Nephron (organoid): ENCODE data around the gene PRDX3.

Experiments
- H3K27ac Mint-ChIP-seq, 3 experiments: 2 replicates each; pipeline ENCODE4 v1.8.0; 2020; ENCODE audit warnings: mixed read lengths in 3 of 3, mild to moderate bottlenecking in 2 of 3, moderate library complexity in 1 of 3
- H3K27me3 Mint-ChIP-seq: 2 replicates; pipeline ENCODE4 v1.8.0; 2021; ENCODE audit warnings: low read depth, mild to moderate bottlenecking, moderate library complexity, mixed read lengths
- H3K36me3 Mint-ChIP-seq: 2 replicates; pipeline ENCODE4 v1.8.0; 2020; ENCODE audit warnings: low read depth, mixed read lengths
- H3K4me1 Mint-ChIP-seq: 2 replicates; pipeline ENCODE4 v1.8.0; 2020; ENCODE audit warnings: mixed read lengths
- H3K4me3 Mint-ChIP-seq, 3 experiments: 2 replicates each; pipeline ENCODE4 v1.8.0; 2020; ENCODE audit warnings: mild to moderate bottlenecking in 3 of 3, mixed read lengths in 3 of 3, moderate library complexity in 2 of 3
- H3K9me3 Mint-ChIP-seq: 2 replicates; pipeline ENCODE4 v1.8.0; 2020; ENCODE audit warnings: mixed read lengths
- TF ChIP-seq, protein P1 (sequence below), 3 experiments: fragments of 200-600 bp; sonication (generic); IDR thresholded peaks; one replicate each; pipeline ENCODE4 v1.5.0; 2021; ENCODE audit warnings: antibody characterized with exemption in 3 of 3; ENCODE audit not compliant: unreplicated experiment in 3 of 3

Gene PRDX3

DNA sequence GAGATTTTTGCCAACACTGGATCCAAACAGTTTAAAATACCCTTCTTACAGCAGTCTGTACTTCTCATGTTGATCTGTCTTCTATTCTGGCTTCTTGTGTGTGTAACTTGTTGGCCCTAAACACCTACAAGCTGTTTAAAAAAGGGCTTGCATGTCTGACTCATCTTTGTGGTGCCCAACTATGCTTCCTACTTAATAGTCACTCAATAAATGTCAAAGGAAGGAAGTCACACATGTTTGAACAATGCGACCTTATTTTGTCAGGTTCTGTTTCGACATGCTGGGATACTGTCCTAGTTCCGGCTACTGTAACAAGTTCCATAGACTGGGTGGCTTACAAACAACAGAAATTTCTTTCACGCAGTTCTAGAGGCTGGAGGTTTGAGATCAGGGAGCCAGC, 19.3 kb upstream of the PRDX3 start:
- TF ChIP-seq, protein P1, sequence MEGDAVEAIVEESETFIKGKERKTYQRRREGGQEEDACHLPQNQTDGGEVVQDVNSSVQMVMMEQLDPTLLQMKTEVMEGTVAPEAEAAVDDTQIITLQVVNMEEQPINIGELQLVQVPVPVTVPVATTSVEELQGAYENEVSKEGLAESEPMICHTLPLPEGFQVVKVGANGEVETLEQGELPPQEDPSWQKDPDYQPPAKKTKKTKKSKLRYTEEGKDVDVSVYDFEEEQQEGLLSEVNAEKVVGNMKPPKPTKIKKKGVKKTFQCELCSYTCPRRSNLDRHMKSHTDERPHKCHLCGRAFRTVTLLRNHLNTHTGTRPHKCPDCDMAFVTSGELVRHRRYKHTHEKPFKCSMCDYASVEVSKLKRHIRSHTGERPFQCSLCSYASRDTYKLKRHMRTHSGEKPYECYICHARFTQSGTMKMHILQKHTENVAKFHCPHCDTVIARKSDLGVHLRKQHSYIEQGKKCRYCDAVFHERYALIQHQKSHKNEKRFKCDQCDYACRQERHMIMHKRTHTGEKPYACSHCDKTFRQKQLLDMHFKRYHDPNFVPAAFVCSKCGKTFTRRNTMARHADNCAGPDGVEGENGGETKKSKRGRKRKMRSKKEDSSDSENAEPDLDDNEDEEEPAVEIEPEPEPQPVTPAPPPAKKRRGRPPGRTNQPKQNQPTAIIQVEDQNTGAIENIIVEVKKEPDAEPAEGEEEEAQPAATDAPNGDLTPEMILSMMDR (IDR thresholded peaks at IDR 0.05; ENCODE audit: unreplicated experiment in 3 of 3): no peak
- H3K27me3 Mint-ChIP-seq: peaks cover 41% of the 10 kb centered on the region

GRCh38 chr10:119191881-119192280, 13.3 kb upstream of the PRDX3 start:
- Mint-ChIP-seq H3K4me1 (peaks cover 6% of the 10 kb centered on the region), H3K27me3 (peaks cover 17% of the 10 kb centered on the region), H3K4me3 (no peak overlapping the region), H3K27ac (no peak overlapping the region), H3K9me3 (no peaks in the 10 kb centered on the region), H3K36me3 (no peaks in the 10 kb centered on the region)
- TF ChIP-seq, protein P1 (IDR thresholded peaks at IDR 0.05; ENCODE audit: unreplicated experiment in 3 of 3): no peak

More for the DNA sequence above, 19.3 kb upstream of the PRDX3 start:
- H3K4me1 Mint-ChIP-seq: peaks cover 2% of the 10 kb centered on the region
- no peak overlapping the region for H3K27ac Mint-ChIP-seq
- no peaks in the 10 kb centered on the region for H3K9me3 Mint-ChIP-seq
- H3K36me3 Mint-ChIP-seq: no peaks in the 10 kb centered on the region
- no peak overlapping the region for H3K4me3 Mint-ChIP-seq

- Mint-ChIP-seq H3K9me3 (no peaks in the 10 kb centered on the region), H3K27me3 (peaks cover 13% of the 10 kb centered on the region), H3K4me1 (peaks cover 6% of the 10 kb centered on the region), H3K27ac (no peak overlapping the region), H3K36me3 (no peaks in the 10 kb centered on the region), H3K4me3 (no peak overlapping the region)
- TF ChIP-seq, protein P1 (IDR thresholded peaks at IDR 0.05; ENCODE audit: unreplicated experiment in 3 of 3): no peak
Measured at GRCh38 chr10:119190954-119191785, 12.6 kb upstream of the PRDX3 start.

DNA sequence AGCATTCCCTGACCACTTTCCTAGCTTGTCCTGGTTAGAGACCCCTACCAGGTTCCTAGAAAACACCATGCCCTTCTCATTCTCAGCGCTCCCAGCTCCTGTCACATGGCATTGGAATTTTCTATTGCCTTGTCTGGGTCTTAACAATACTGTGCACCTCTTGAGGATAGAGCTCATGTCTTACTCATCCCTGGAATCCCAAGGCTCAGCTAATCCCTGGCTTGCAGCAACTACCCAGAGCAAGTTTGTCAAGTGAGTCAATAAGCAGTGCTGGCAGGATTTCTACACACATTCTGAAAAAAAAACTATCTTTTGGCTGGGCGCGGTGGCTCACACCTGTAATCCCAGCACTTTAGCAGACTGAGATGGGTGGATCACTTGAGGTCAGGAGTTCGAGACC, 11.7 kb upstream of the PRDX3 start:
- H3K4me3 Mint-ChIP-seq: no peak overlapping the region
- H3K9me3 Mint-ChIP-seq: no peaks in the 10 kb centered on the region
- H3K4me1 Mint-ChIP-seq: peaks cover 6% of the 10 kb centered on the region
- TF ChIP-seq, protein P1 (IDR thresholded peaks at IDR 0.05; ENCODE audit: unreplicated experiment in 3 of 3): no peak
- no peaks in the 10 kb centered on the region for H3K36me3 Mint-ChIP-seq
- H3K27me3 Mint-ChIP-seq: peaks cover 10% of the 10 kb centered on the region
- no peak overlapping the region for H3K27ac Mint-ChIP-seq

GRCh38 chr10:119189811-119190282, 11.2 kb upstream of the PRDX3 start:
- Mint-ChIP-seq H3K36me3 (no peaks in the 10 kb centered on the region), H3K27me3 (peaks cover 8% of the 10 kb centered on the region), H3K4me1 (peaks cover 6% of the 10 kb centered on the region), H3K4me3 (no peak overlapping the region), H3K9me3 (no peaks in the 10 kb centered on the region), H3K27ac (no peak overlapping the region)
- TF ChIP-seq, protein P1 (IDR thresholded peaks at IDR 0.05; ENCODE audit: unreplicated experiment in 3 of 3): no peak
